Kidney (tissue), 14 donors: ENCODE data around the gene RHEBL1. TPM values are rescaled to one million over a fixed set of nuclear protein-coding genes. Genes with fewer than 3 reads are reported as not detected.
A peak's percentile ranks its signal among the peaks of the same experiment; 100 is the strongest.

ENCODE experiments used
- DNase-seq, 5 donors: peaks; one replicate each; pipeline ENCODE4 v3.0.0-alpha.2; 2013 to 2020
- FAIRE-seq: peaks from 2 replicates; lab custom pipeline; 2012; peaks lifted over from hg19 to GRCh38; lab: Jason Lieb, UNC
- H3K27ac ChIP-seq, 2 donors: one replicate each; pipeline ENCODE4 v1.7.0; 2013; ENCODE audit warnings: low read depth in 2 of 2, low read length in 2 of 2, inconsistent platforms in 1 of 2
- H3K27me3 ChIP-seq: one replicate; pipeline ENCODE4 v1.7.1; 2013; ENCODE audit warnings: low read length, inconsistent platforms; ENCODE audit not compliant: control insufficient read depth, insufficient read depth
- H3K36me3 ChIP-seq, 3 donors: one replicate each; pipeline versions ENCODE4 v1.7.0 to v1.7.1; 2013; ENCODE audit warnings: low read length in 3 of 3, control low read depth in 1 of 3, inconsistent platforms in 1 of 3; ENCODE audit not compliant: insufficient read depth in 3 of 3, control insufficient read depth in 2 of 3
- H3K4me1 ChIP-seq, 3 donors: one replicate each; pipeline versions ENCODE4 v1.7.0 to v1.7.1; 2013; ENCODE audit warnings: low read length in 3 of 3, inconsistent platforms in 1 of 3, low read depth in 1 of 3; ENCODE audit not compliant: control insufficient read depth in 2 of 3, insufficient read depth in 2 of 3
- H3K4me3 ChIP-seq, 3 donors: one replicate each; pipeline versions ENCODE4 v1.7.0 to v1.8.1; 2013; ENCODE audit warnings: low read length in 3 of 3, control low read depth in 1 of 3, inconsistent platforms in 1 of 3
- H3K9ac ChIP-seq, 3 donors: one replicate each; pipeline versions ENCODE4 v1.7.0 to v1.7.1; 2013; ENCODE audit warnings: low read length in 3 of 3, control low read depth in 1 of 3, inconsistent platforms in 1 of 3
- H3K9me3 ChIP-seq, 3 donors: one replicate each; pipeline versions ENCODE4 v1.7.0 to v1.7.1; 2013; ENCODE audit warnings: low read length in 3 of 3, control low read depth in 1 of 3, inconsistent platforms in 1 of 3; ENCODE audit not compliant: control insufficient read depth in 2 of 3, insufficient read depth in 1 of 3
- CTCF ChIP-seq: IDR thresholded peaks from 3 replicates; pipeline ENCODE4 v1.5.1; 2012; ENCODE audit warnings: mild to moderate bottlenecking, moderate library complexity, borderline replicate concordance; ENCODE audit not compliant: insufficient read depth; ENCODE audit errors: extremely low read depth
- intact Hi-C: fragments of 100-400 bp; cut with DNase I; formaldehyde crosslinking; loops from one replicate; pipeline ENCODE4 v1.11.1; 2022
- polyA plus RNA-seq: library from polyadenylated mRNA; stranded (reverse); fragments of 350-450 nt; fragmentation: Illumina TruSeq; extraction: RNeasy Lipid Tissue Mini Kit (QIAGEN cat#74804); gene quantifications from one replicate; pipeline ENCODE4 v1.2.3, GENCODE V29; 2014; ENCODE audit warnings: low read depth, low replicate concordance; ENCODE audit not compliant: insufficient read depth
- total RNA-seq: library from RNA; stranded (reverse); fragmentation: NEBNext Ultra II Directional; extraction: Animal tissue kit (Norgen Biotek cat#: 25700); gene quantifications from one replicate; pipeline ENCODE4 v1.2.1, GENCODE V29; 2021
- donor health status: control.
- donor health status: control.
- donor health status: control.
- donor health status: control.
- donor health status: control.
- donor health status: DM: yes; HTN: yes; CAD: no.
- donor health status: Normal renal cell carcinoma (clear cell type).

Gene RHEBL1
- total and polyA plus RNA-seq, 2 donors from 2014 or later, result 0.52 to 0.69 TPM

- TF ChIP-seq CTCF, result no peak
- H3K4me1 ChIP-seq, result no peaks in the 10 kb centered on the region
- intact Hi-C loops, result no loop called here
- no peak overlapping the region for H3K4me3 ChIP-seq
- H3K27me3 ChIP-seq, result no peaks in the 10 kb centered on the region
- H3K36me3 ChIP-seq, result peaks cover 3 to 52% (median 43%) of the 10 kb centered on the region in 3 donors
- H3K9ac ChIP-seq, result no peak overlapping the region
- DNase-seq, result peak in 1 of 5 donors; percentile 56
- H3K27ac ChIP-seq, result no peak overlapping the region
- FAIRE-seq, result no peak
- H3K9me3 ChIP-seq, result no peaks in the 10 kb centered on the region
Measured at GRCh38 chr12:49032679-49033447, 36.9 kb downstream of the RHEBL1 start.

- no peaks in the 10 kb centered on the region for H3K4me1 ChIP-seq
- H3K27ac ChIP-seq, result no peak overlapping the region
- H3K9me3 ChIP-seq, result no peaks in the 10 kb centered on the region
- DNase-seq (peak in 1 of 5 donors; percentile 40), FAIRE-seq (no peak)
- intact Hi-C loops, result no loop called here
- no peaks in the 10 kb centered on the region for H3K27me3 ChIP-seq
- no peak overlapping the region for H3K9ac ChIP-seq
- H3K4me3 ChIP-seq, result no peak overlapping the region
- no peak for TF ChIP-seq CTCF
- H3K36me3 ChIP-seq, result peaks cover 3 to 49% (median 43%) of the 10 kb centered on the region in 3 donors
Measured at GRCh38 chr12:49032276-49032675, 37.5 kb downstream of the RHEBL1 start.

- Histone ChIP-seq H3K9me3 (no peaks in the 10 kb centered on the region), H3K27ac (no peak overlapping the region), H3K4me1 (no peaks in the 10 kb centered on the region), H3K9ac (no peak overlapping the region), H3K36me3 (peaks cover 3 to 44% (median 39%) of the 10 kb centered on the region in 3 donors), H3K4me3 (no peak overlapping the region), H3K27me3 (no peaks in the 10 kb centered on the region)
- peak in 1 of 5 donors; percentile 67 for DNase-seq
- no peak for TF ChIP-seq CTCF
- intact Hi-C loops, result no loop called here
- no peak for FAIRE-seq
Measured at GRCh38 chr12:49031573-49032161, 38.1 kb downstream of the RHEBL1 start.
